H1 (cell line): ENCODE data around the gene AGPAT3. TPM values are rescaled to one million over a fixed set of nuclear protein-coding genes. Genes with fewer than 3 reads are reported as not detected.

Experiments used
- CTCF ChIA-PET: fragments of 300-600 bp; sonication (Branson Sonifier 250); formaldehyde crosslinking; loops from one replicate; lab custom pipeline; 2021; ENCODE audit not compliant: partially characterized antibody; lab: Charles Lee
- POLR2A ChIA-PET: fragments of 300-600 bp; sonication (Branson Sonifier 250); formaldehyde crosslinking; loops from one replicate; lab custom pipeline; 2021; ENCODE audit warnings: inconsistent platforms; ENCODE audit not compliant: partially characterized antibody; lab: Charles Lee
- DNase-seq, 2 experiments: peaks; one replicate each; pipeline versions ENCODE4 v3.0.0 to v3.0.0-alpha.2; 2010 to 2022; ENCODE audit warnings: low spot score in 2 of 2, low read depth in 1 of 2, mixed read lengths in 1 of 2
- FAIRE-seq: peaks from 2 replicates; lab custom pipeline; 2011; peaks lifted over from hg19 to GRCh38; lab: Jason Lieb, UNC
- H2AFZ ChIP-seq: 2 replicates; pipeline ENCODE4 v1.8.1; 2012; ENCODE audit warnings: low read length, inconsistent platforms
- H2AK5ac ChIP-seq: 2 replicates; pipeline ENCODE4 v1.6.1; 2013; ENCODE audit warnings: low read depth, low read length
- H2BK120ac ChIP-seq: replicated peaks from 2 replicates; pipeline ENCODE3; 2013; ENCODE audit warnings: low read depth, low read length, inconsistent platforms
- H2BK12ac ChIP-seq: 2 replicates; pipeline ENCODE4 v1.6.1; 2013; ENCODE audit warnings: low read depth, low read length
- H2BK15ac ChIP-seq: 2 replicates; pipeline ENCODE4 v1.6.1; 2013; ENCODE audit warnings: low read length
- H2BK20ac ChIP-seq: 2 replicates; pipeline ENCODE4 v1.6.1; 2013; ENCODE audit warnings: low read length
- H2BK5ac ChIP-seq: 2 replicates; pipeline ENCODE4 v1.6.1; 2013; ENCODE audit warnings: low read depth, low read length
- H3K14ac ChIP-seq: 2 replicates; pipeline ENCODE4 v1.6.1; 2013; ENCODE audit warnings: inconsistent platforms; ENCODE audit not compliant: insufficient read length
- H3K18ac ChIP-seq: 2 replicates; pipeline ENCODE4 v1.6.1; 2013; ENCODE audit warnings: low read length; ENCODE audit errors: extremely low read depth
- H3K23ac ChIP-seq: 2 replicates; pipeline ENCODE4 v1.6.1; 2013; ENCODE audit warnings: inconsistent platforms; ENCODE audit not compliant: insufficient read length
- H3K23me2 ChIP-seq: 2 replicates; pipeline ENCODE4 v1.6.1; 2013; ENCODE audit warnings: low read depth, low read length
- H3K27ac ChIP-seq: 2 replicates; pipeline ENCODE4 v1.6.1; 2011; ENCODE audit warnings: low read depth, low read length, inconsistent platforms
- H3K27me3 ChIP-seq, 4 experiments: replicated peaks in 1 of 4; 1 replicate in 1 of 4; 2 replicates in 3 of 4; pipeline versions ENCODE4 v1.6.1 to v1.8.1; 2011 to 2013; ENCODE audit warnings: low read length in 3 of 4, mild to moderate bottlenecking in 3 of 4, inconsistent platforms in 2 of 4, mixed read lengths in 2 of 4, moderate library complexity in 1 of 4; ENCODE audit not compliant: control insufficient read depth in 3 of 4, insufficient read depth in 3 of 4; ENCODE audit errors: extremely low read depth in 1 of 4
- H3K36me3 ChIP-seq, 4 experiments: 2 replicates each; pipeline versions ENCODE4 v1.6.1 to v1.8.1; 2011 to 2013; ENCODE audit warnings: mild to moderate bottlenecking in 4 of 4, low read length in 3 of 4, moderate library complexity in 2 of 4, control low read depth in 1 of 4, inconsistent platforms in 1 of 4; ENCODE audit not compliant: insufficient read depth in 4 of 4, control insufficient read depth in 2 of 4
- H3K4ac ChIP-seq: replicated peaks from 2 replicates; pipeline ENCODE3; 2013; ENCODE audit warnings: low read length, low read depth, mixed read lengths, inconsistent platforms; ENCODE audit not compliant: insufficient read length
- H3K4me1 ChIP-seq, 4 experiments: replicated peaks in 1 of 4; 1 replicate in 1 of 4; 2 replicates in 3 of 4; pipeline versions ENCODE4 v1.6.1 to v1.8.1; 2011 to 2013; ENCODE audit warnings: low read length in 3 of 4, inconsistent platforms in 2 of 4, mixed read lengths in 1 of 4; ENCODE audit not compliant: insufficient read depth in 4 of 4, control insufficient read depth in 3 of 4
- H3K4me2 ChIP-seq, 2 experiments: 2 replicates each; pipeline versions ENCODE4 v1.6.1 to v1.8.1; 2011 to 2013; ENCODE audit warnings: low read depth in 2 of 2, low read length in 2 of 2, control low read depth in 1 of 2, inconsistent platforms in 1 of 2, mild to moderate bottlenecking in 1 of 2; ENCODE audit not compliant: insufficient read depth in 1 of 2
- H3K4me3 ChIP-seq, 4 experiments: fragments of 200-600, 300-600 bp in 1 of 4; sonication (generic), shearing (Covaris generic), sonication (Bioruptor Twin) in 1 of 4; 2 replicates each; pipeline versions ENCODE4 v1.5.1 to v1.8.1; 2011 to 2016; ENCODE audit warnings: low read length in 4 of 4, low read depth in 3 of 4, control low read depth in 2 of 4, inconsistent platforms in 2 of 4, mild to moderate bottlenecking in 2 of 4, mixed read lengths in 1 of 4, moderate library complexity in 1 of 4; ENCODE audit not compliant: insufficient read depth in 2 of 4; ENCODE audit errors: extremely low read depth in 1 of 4
- H3K56ac ChIP-seq: replicated peaks from 2 replicates; pipeline ENCODE3; 2013; ENCODE audit warnings: low read depth, mild to moderate bottlenecking, mixed read lengths, low read length, inconsistent platforms; ENCODE audit not compliant: insufficient read length
- H3K79me1 ChIP-seq: 2 replicates; pipeline ENCODE4 v1.6.1; 2013; ENCODE audit warnings: low read depth, low read length, control low read depth
- H3K79me2 ChIP-seq, 2 experiments: 2 replicates each; pipeline versions ENCODE4 v1.6.1 to v1.8.1; 2012 to 2013; ENCODE audit warnings: low read length in 2 of 2, mild to moderate bottlenecking in 2 of 2, inconsistent platforms in 1 of 2; ENCODE audit not compliant: insufficient read depth in 2 of 2, control insufficient read depth in 1 of 2
- H3K9ac ChIP-seq, 4 experiments: replicated peaks in 1 of 4; 1 replicate in 1 of 4; 2 replicates in 3 of 4; pipeline versions ENCODE4 v1.6.1 to v1.8.1; 2011 to 2013; ENCODE audit warnings: low read depth in 3 of 4, low read length in 3 of 4, control low read depth in 2 of 4, mild to moderate bottlenecking in 2 of 4, moderate library complexity in 2 of 4, inconsistent platforms in 1 of 4; ENCODE audit errors: extremely low read depth in 1 of 4
- H3K9me3 ChIP-seq, 2 experiments: 2 replicates each; pipeline versions ENCODE4 v1.6.1 to v1.8.1; 2012 to 2013; ENCODE audit warnings: mild to moderate bottlenecking in 2 of 2, moderate library complexity in 2 of 2, control low read depth in 1 of 2, inconsistent platforms in 1 of 2, low read depth in 1 of 2, low read length in 1 of 2, mixed read lengths in 1 of 2; ENCODE audit not compliant: insufficient read depth in 2 of 2
- H4K20me1 ChIP-seq, 2 experiments: replicated peaks in 1 of 2; 2 replicates each; pipeline versions ENCODE3 to v1.8.1; 2011 to 2013; ENCODE audit warnings: inconsistent platforms in 2 of 2, low read length in 2 of 2, mild to moderate bottlenecking in 1 of 2; ENCODE audit not compliant: insufficient read depth in 2 of 2, control insufficient read depth in 1 of 2
- H4K5ac ChIP-seq: 2 replicates; pipeline ENCODE4 v1.6.1; 2013; ENCODE audit warnings: low read length, low read depth, mixed read lengths, inconsistent platforms; ENCODE audit not compliant: insufficient read length
- H4K8ac ChIP-seq: 2 replicates; pipeline ENCODE4 v1.8.0; 2013; ENCODE audit warnings: mild to moderate bottlenecking, moderate library complexity, low read length, inconsistent platforms; ENCODE audit not compliant: insufficient read depth; ENCODE audit errors: extremely low read depth
- H4K91ac ChIP-seq: replicated peaks from 2 replicates; pipeline ENCODE3; 2013; ENCODE audit warnings: low read length, mixed read lengths, inconsistent platforms; ENCODE audit not compliant: insufficient read length
- BACH1 ChIP-seq: IDR thresholded peaks from 2 replicates; pipeline ENCODE4 v1.6.1; 2012; ENCODE audit warnings: low read length, improper control_type of control experiment
- BRCA1 ChIP-seq: IDR thresholded peaks from 2 replicates; pipeline ENCODE4 v1.6.1; 2012; ENCODE audit warnings: low read depth, low read length, improper control_type of control experiment
- CHD1 ChIP-seq: IDR thresholded peaks from 2 replicates; pipeline ENCODE4 v1.6.1; 2012; ENCODE audit warnings: low read depth, low read length, improper control_type of control experiment
- EGR1 ChIP-seq: IDR thresholded peaks from 2 replicates; pipeline ENCODE4 v1.6.1; 2011; ENCODE audit warnings: low read depth, low read length, borderline replicate concordance
- KDM5A ChIP-seq: fragments of 200-600 bp; IDR thresholded peaks from 2 replicates; pipeline ENCODE4 v1.7.1; 2012; ENCODE audit warnings: mild to moderate bottlenecking, low read length, inconsistent platforms, mixed read lengths
- PHF8 ChIP-seq: fragments of 200-600 bp; sonication (generic); conservative IDR thresholded peaks from 2 replicates; pipeline ENCODE4 v1.7.1; 2012; ENCODE audit warnings: low read depth, mild to moderate bottlenecking, inconsistent platforms, low read length, moderate library complexity
- RAD21 ChIP-seq, 2 experiments: IDR thresholded peaks in 1 of 2; conservative IDR thresholded peaks in 1 of 2; 2 replicates each; pipeline ENCODE4 v1.6.1; 2011; ENCODE audit warnings: low read depth in 2 of 2, low read length in 2 of 2, improper control_type of control experiment in 1 of 2, inconsistent platforms in 1 of 2, mild to moderate bottlenecking in 1 of 2, moderate library complexity in 1 of 2
- WGBS, 2 experiments: shearing (Covaris generic) in 1 of 2; methylation state at CpG; one replicate each; pipeline versions ENCODE4 v1.1.6 to v1.1.7; 2013 to 2015; ENCODE audit warnings: low lambda C conversion rate in 2 of 2, mixed read lengths in 2 of 2, inconsistent platforms in 1 of 2, low coverage in 1 of 2, missing lambda C conversion rate in 1 of 2; ENCODE audit not compliant: insufficient replicate concordance in 2 of 2, insufficient coverage in 1 of 2, insufficient read length in 1 of 2; ENCODE audit errors: extremely low coverage in 1 of 2, missing lambda C conversion rate in 1 of 2; 5-methylcytosine and 5-hydroxymethylcytosine counted together
- polyA plus RNA-seq, 7 experiments: library from polyadenylated mRNA; depleted of rRNA in 3 of 7; stranded (reverse) in 5 of 7; unstranded in 2 of 7; fragments of >200 nt in 5 of 7; fragments of 200-250 nt in 2 of 7; gene quantifications; 1 replicate in 5 of 7; 2 replicates in 1 of 7; 4 replicates in 1 of 7; pipeline versions ENCODE4 v1.2.1 to v1.2.3, GENCODE V29; 2011 to 2013; ENCODE audit warnings: missing spikeins in 2 of 7, mixed read lengths in 2 of 7
- total RNA-seq: library from RNA; stranded (reverse); fragmentation: NEBNext Ultra II Directional; extraction: Animal tissue kit (Norgen Biotek cat#: 25700); gene quantifications from 2 replicates; pipeline ENCODE4 v1.2.1, GENCODE V29; 2021

Gene AGPAT3
- total and polyA plus RNA-seq, 2 of the 8 experiments (the other 6 are each of a cell fraction or from before 2014, with no cell fraction given) = 5.8 to 7.3 TPM

DNA sequence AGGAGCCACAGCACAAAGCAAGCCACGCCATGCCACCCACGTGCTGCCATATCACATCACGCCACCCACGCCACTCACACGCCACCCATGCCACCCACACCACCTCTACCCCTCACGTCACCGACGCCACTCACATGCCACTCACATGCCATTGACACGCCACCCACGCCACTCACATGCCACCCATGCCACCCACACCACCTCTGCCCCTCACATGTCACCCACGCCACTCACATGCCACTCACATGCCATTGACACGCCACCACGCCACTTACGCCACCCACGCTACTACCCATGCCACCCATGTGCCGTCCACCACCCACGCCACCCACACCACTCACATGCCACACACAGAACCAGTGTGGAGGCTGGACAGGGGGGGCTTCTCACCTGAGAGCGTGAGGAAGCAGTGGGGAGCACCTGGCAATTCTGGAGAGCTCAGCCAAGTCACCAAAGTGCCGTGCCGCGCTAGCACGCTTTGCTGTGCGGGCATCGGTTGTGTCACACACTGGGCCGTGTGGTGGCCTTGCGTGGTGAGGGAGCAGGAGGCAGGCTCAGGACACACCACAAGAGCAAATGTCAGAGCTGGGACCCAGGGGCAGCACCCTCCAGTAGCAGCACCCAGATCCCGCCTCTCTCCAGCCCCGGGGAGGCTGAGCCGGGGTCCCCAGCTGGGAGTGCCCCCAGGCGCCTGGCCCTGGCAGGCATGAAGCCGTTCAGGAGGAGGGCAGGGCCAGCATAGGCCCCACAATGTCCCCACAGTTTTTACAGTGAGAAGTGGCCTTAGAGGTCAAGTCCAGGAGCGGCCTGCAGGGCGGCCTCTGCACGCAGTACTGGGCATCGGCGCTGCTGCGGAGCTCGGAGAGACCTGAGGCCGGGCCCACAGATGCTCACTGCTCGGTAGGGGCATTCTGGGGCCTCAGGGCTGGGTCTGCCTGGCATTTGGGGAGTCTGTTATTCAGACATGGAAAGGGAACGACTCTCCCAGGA lies 70.0 kb downstream of the AGPAT3 start:
- no peak overlapping the region for H3K9ac ChIP-seq
- FAIRE-seq = no peak
- no peak overlapping the region for H2BK20ac ChIP-seq
- TF ChIP-seq RAD21 (IDR thresholded peaks at IDR 0.05 in 1 of 2, conservative IDR thresholded peaks at IDR 0.05 in 1 of 2; ENCODE audit: low read depth in 2 of 2, low read length in 2 of 2) = peak in 1 of 2 experiments; percentile 16; a peak in 1 of 4 replicates
- TF ChIP-seq CHD1 = no peak
- TF ChIP-seq BRCA1 = no peak
- no peak for TF ChIP-seq KDM5A
- no peak for TF ChIP-seq PHF8
- TF ChIP-seq BACH1 = no peak
- no peak for TF ChIP-seq EGR1

More for the DNA sequence above, 70.0 kb downstream of the AGPAT3 start:
- Histone ChIP-seq H3K18ac (no peak overlapping the region), H4K91ac (peak overlapping the region; percentile 58), H4K5ac (no peak overlapping the region), H2AFZ (no peak overlapping the region), H2BK5ac (0 out of 2 replicates have a peak overlapping the region, but pooled peaks have one; percentile 32), H3K14ac (no peak overlapping the region), H2BK12ac (peak overlapping the region; percentile 65; the same call in 1 of the 2 replicates), H3K4me1 (peaks cover 0 to 5% (median 0%) of the 10 kb centered on the region in 4 experiments; a peak in 3 of 7 replicates), H3K27ac (no peak overlapping the region), H3K79me2 (no peaks in the 10 kb centered on the region), H2BK15ac (peak overlapping the region; percentile 61; the same call in 1 of the 2 replicates), H2BK120ac (no peak overlapping the region), H3K9me3 (no peaks in the 10 kb centered on the region), H4K8ac (peak overlapping the region; percentile 45; the same call in 1 of the 2 replicates), H3K23me2 (no peaks in the 10 kb centered on the region; the same call in 1 of the 2 replicates), H2AK5ac (no peak overlapping the region), H3K4me3 (no peak overlapping the region), H3K56ac (no peak overlapping the region), H3K36me3 (no peaks in the 10 kb centered on the region), H3K27me3 (no peaks in the 10 kb centered on the region; a peak in 1 of 7 replicates), H3K79me1 (no peaks in the 10 kb centered on the region; the same call in 1 of the 2 replicates), H3K23ac (no peak overlapping the region), H3K4me2 (no peak overlapping the region), H4K20me1 (peaks cover 0 to 1% of the 10 kb centered on the region in 2 experiments), H3K4ac (peak overlapping the region; percentile 58)
- ChIA-PET POLR2A (no interaction called here), CTCF (interaction anchor here (0.5 to 10.4 kb wide), 15 partner anchors 8 to 336 kb away, joined by 3 to 188 read pairs (median 4); partner anchors contain the start of gene RRP1)
- DNase-seq = no peak
- 89% methylated on average over 40 of the region's 41 CpGs; no CpG with 5 or more reads in 1 of the 2 experiments for WGBS, 2 experiments
